ENCODE data around the gene PSAP. TPM values are rescaled to one million over a fixed set of nuclear protein-coding genes. Genes with fewer than 3 reads are reported as not detected.

Gene PSAP
- total RNA-seq, 1 experiment from 2014 or later = 336 TPM

GRCh38 chr10:71819985-71820384, 31.1 kb downstream of the PSAP start:
- Histone ChIP-seq H3K23ac (ENCODE audit: insufficient read length, low read depth, low read length) (no peak overlapping the region), H3K4ac (ENCODE audit: low read depth, low read length) (no peak overlapping the region), H3K9ac (ENCODE audit: extremely low read depth, insufficient read length, low read length) (no peak overlapping the region), H4K8ac (replicated peaks; ENCODE audit: insufficient read length, low read depth, low read length) (no peak overlapping the region), H3T11ph (ENCODE audit: low read length) (no peak overlapping the region), H4K20me1 (ENCODE audit: control insufficient read depth, insufficient read depth, insufficient read length) (no peaks in the 10 kb centered on the region), H2AFZ (ENCODE audit: low read length) (no peak overlapping the region), H3K56ac (ENCODE audit: insufficient read length, low read depth, low read length) (no peak overlapping the region), H3K14ac (ENCODE audit: insufficient read depth, low read length) (no peak overlapping the region), H2BK5ac (ENCODE audit: insufficient read length, low read length) (no peak overlapping the region), H3K79me1 (ENCODE audit: insufficient read depth, low read depth, low read length, poor library complexity, severe bottlenecking) (no peaks in the 10 kb centered on the region), H3K79me2 (ENCODE audit: insufficient read depth, low read length) (no peaks in the 10 kb centered on the region), H3K18ac (ENCODE audit: insufficient read length, low read depth, low read length) (no peak overlapping the region), H3K4me2 (ENCODE audit: insufficient read depth, insufficient read length, low read length) (no peak overlapping the region), H2BK120ac (ENCODE audit: low read depth, low read length, poor library complexity, severe bottlenecking) (no peak overlapping the region), H2BK15ac (ENCODE audit: low read depth, low read length) (no peak overlapping the region), H3K27ac (ENCODE audit: insufficient read length, low read depth, low read length) (no peak overlapping the region), H4K5ac (ENCODE audit: insufficient read length, low read depth, low read length) (no peak overlapping the region), H3K27me3 (ENCODE audit: insufficient read depth, low read length) (no peaks in the 10 kb centered on the region), H3K4me1 (ENCODE audit: insufficient read depth, low read length) (peaks cover 5% of the 10 kb centered on the region; the same call in 1 of the 2 replicates), H4K91ac (ENCODE audit: insufficient read length, low read depth, low read length) (no peak overlapping the region), H3K23me2 (ENCODE audit: insufficient read length, low read depth, low read length, poor library complexity, severe bottlenecking) (no peaks in the 10 kb centered on the region), H2BK12ac (ENCODE audit: insufficient read length, low read depth, low read length) (no peak overlapping the region), H2AK5ac (ENCODE audit: insufficient read length, low read length) (no peak overlapping the region), H3K9me3 (ENCODE audit: control insufficient read depth, low read depth, low read length) (no peaks in the 10 kb centered on the region), H2BK20ac (ENCODE audit: low read depth, low read length, poor library complexity, severe bottlenecking) (no peak overlapping the region)
- TF ChIP-seq, protein P1, sequence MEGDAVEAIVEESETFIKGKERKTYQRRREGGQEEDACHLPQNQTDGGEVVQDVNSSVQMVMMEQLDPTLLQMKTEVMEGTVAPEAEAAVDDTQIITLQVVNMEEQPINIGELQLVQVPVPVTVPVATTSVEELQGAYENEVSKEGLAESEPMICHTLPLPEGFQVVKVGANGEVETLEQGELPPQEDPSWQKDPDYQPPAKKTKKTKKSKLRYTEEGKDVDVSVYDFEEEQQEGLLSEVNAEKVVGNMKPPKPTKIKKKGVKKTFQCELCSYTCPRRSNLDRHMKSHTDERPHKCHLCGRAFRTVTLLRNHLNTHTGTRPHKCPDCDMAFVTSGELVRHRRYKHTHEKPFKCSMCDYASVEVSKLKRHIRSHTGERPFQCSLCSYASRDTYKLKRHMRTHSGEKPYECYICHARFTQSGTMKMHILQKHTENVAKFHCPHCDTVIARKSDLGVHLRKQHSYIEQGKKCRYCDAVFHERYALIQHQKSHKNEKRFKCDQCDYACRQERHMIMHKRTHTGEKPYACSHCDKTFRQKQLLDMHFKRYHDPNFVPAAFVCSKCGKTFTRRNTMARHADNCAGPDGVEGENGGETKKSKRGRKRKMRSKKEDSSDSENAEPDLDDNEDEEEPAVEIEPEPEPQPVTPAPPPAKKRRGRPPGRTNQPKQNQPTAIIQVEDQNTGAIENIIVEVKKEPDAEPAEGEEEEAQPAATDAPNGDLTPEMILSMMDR (conservative IDR thresholded peaks at IDR 0.05) = no peak
- Mint-ChIP-seq H3K36me3 (ENCODE audit: insufficient read depth in 1 of 3, low read depth in 3 of 3) (peaks cover 40 to 90% (median 83%) of the 10 kb centered on the region in 3 experiments; a peak in 6 of 7 replicates), H3K4me1 (no peaks in the 10 kb centered on the region), H3K27ac (no peak overlapping the region), H3K9me3 (no peaks in the 10 kb centered on the region), H3K27me3 (ENCODE audit: low read depth) (no peaks in the 10 kb centered on the region), H3K4me3 (no peak overlapping the region)
- WGBS (ENCODE audit: extremely low coverage, insufficient read length, low lambda C conversion rate) = no CpG with 5 or more reads among the region's 6 CpGs
- DNase-seq = no peak

Measured in H9 (cell line).